ENCODE data around the gene FAM20C. TPM values are rescaled to one million over a fixed set of nuclear protein-coding genes. Genes with fewer than 3 reads are reported as not detected.

The FAM20C gene
- total and polyA plus RNA-seq, 7 donors: 15.6 to 47.6 (median 28.1) TPM

- Histone ChIP-seq H3K27me3 (ENCODE audit: insufficient read depth in 3 of 3, low read length in 2 of 3) (peaks cover 0 to 75% (median 43%) of the 10 kb centered on the region in 3 donors), H3K27ac (no peak overlapping the region), H3K4me3 (no peak overlapping the region), H3K4me1 (no peaks in the 10 kb centered on the region), H3K9me3 (no peaks in the 10 kb centered on the region), H3K36me3 (ENCODE audit: insufficient read depth in 1 of 2, low read depth in 1 of 2) (no peaks in the 10 kb centered on the region)
- WGBS, 3 donors: 63 to 71% (median 69%) methylated on average over 7 of the region's 7 CpGs
- TF ChIP-seq, protein P1, sequence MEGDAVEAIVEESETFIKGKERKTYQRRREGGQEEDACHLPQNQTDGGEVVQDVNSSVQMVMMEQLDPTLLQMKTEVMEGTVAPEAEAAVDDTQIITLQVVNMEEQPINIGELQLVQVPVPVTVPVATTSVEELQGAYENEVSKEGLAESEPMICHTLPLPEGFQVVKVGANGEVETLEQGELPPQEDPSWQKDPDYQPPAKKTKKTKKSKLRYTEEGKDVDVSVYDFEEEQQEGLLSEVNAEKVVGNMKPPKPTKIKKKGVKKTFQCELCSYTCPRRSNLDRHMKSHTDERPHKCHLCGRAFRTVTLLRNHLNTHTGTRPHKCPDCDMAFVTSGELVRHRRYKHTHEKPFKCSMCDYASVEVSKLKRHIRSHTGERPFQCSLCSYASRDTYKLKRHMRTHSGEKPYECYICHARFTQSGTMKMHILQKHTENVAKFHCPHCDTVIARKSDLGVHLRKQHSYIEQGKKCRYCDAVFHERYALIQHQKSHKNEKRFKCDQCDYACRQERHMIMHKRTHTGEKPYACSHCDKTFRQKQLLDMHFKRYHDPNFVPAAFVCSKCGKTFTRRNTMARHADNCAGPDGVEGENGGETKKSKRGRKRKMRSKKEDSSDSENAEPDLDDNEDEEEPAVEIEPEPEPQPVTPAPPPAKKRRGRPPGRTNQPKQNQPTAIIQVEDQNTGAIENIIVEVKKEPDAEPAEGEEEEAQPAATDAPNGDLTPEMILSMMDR (IDR thresholded peaks at IDR 0.05): no peak
- no peak for ATAC-seq
- no peak for DNase-seq
- intact Hi-C loops (cut with DNase I): no loop called here
These were observed 99.9 kb downstream of the FAM20C start for GRCh38 chr7:292226-292625.

DNA sequence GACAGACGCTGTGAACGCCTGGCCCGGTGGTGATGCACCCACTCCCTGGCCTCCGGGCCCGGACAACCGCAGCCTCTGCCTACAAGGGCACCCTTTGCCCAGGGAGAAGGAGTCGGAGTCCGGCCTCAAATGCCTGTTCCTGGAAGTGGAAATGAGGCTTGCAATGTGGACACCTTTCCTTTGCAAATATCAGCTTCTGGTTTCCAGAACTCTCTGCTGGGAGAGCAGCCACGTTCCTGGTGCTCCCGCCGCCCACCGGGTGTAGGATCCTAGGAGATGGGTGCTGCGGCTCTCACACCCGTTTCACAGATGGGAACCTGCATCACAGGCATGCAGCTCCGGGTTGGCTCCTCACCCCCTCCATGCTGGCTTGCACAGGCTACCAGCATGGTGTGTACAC is 100.5 kb downstream of the FAM20C start:
- no peaks in the 10 kb centered on the region for H3K9me3 ChIP-seq
- H3K4me1 ChIP-seq: no peaks in the 10 kb centered on the region
- no peaks in the 10 kb centered on the region for H3K36me3 ChIP-seq (ENCODE audit: insufficient read depth in 1 of 2, low read depth in 1 of 2)
- H3K27me3 ChIP-seq (ENCODE audit: insufficient read depth in 3 of 3, low read length in 2 of 3): peaks cover 0 to 75% (median 43%) of the 10 kb centered on the region in 3 donors
- no peak for ATAC-seq
- TF ChIP-seq, protein P1 (IDR thresholded peaks at IDR 0.05): no peak
- intact Hi-C loops (cut with DNase I): no loop called here
- no peak overlapping the region for H3K4me3 ChIP-seq
- no peak for DNase-seq
- no peak overlapping the region for H3K27ac ChIP-seq
- WGBS, 3 donors: 79 to 83% (median 80%) methylated on average over 15 of the region's 15 CpGs

DNA sequence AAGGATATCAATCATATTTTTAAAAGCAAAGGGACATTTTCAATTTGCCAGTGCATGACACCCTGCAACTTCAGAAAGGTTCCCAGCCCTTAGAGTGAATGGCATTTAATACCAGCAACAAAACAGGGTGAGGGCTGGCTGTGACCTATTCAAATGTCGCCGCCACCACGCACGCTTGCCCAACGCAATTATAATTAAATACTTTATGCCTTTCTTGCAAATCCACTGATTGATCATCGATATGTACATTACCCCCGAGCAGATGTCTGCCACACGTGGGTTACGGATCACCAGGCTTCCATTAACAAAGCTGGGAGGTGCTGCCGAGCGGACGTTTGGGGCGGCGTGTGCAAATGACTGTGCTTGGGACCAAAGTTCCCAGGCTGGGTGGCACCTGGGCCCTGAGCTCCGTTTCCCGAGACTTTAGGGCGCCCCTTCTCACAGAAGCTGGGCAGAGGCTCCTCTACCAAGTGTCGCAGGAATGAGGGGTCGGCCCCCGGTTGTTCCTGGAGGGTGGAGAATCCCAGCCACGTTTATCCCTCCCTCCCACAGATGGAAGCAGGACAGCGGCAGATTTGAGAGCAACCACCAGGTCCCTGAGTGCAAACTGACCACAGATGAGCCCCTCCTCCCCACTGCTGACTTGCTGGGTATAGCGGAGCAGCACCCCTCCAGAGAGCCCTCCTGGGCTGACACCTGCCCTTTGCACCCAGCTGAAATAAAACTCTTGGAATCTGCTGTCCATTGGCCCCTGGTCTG is 101.5 kb downstream of the FAM20C start:
- no peak for ATAC-seq
- H3K4me1 ChIP-seq: no peaks in the 10 kb centered on the region
- TF ChIP-seq, protein P1 (IDR thresholded peaks at IDR 0.05): no peak
- intact Hi-C loops (cut with DNase I): no loop called here
- H3K27me3 ChIP-seq (ENCODE audit: insufficient read depth in 3 of 3, low read length in 2 of 3): peaks cover 0 to 69% (median 40%) of the 10 kb centered on the region in 3 donors
- no peaks in the 10 kb centered on the region for H3K9me3 ChIP-seq
- DNase-seq: no peak
- whole genome bisulfite sequencing, 3 donors: 70 to 74% (median 73%) methylated on average over 23 of the region's 23 CpGs
- H3K4me3 ChIP-seq: no peak overlapping the region
- H3K36me3 ChIP-seq (ENCODE audit: insufficient read depth in 1 of 2, low read depth in 1 of 2): no peaks in the 10 kb centered on the region
- no peak overlapping the region for H3K27ac ChIP-seq

DNA sequence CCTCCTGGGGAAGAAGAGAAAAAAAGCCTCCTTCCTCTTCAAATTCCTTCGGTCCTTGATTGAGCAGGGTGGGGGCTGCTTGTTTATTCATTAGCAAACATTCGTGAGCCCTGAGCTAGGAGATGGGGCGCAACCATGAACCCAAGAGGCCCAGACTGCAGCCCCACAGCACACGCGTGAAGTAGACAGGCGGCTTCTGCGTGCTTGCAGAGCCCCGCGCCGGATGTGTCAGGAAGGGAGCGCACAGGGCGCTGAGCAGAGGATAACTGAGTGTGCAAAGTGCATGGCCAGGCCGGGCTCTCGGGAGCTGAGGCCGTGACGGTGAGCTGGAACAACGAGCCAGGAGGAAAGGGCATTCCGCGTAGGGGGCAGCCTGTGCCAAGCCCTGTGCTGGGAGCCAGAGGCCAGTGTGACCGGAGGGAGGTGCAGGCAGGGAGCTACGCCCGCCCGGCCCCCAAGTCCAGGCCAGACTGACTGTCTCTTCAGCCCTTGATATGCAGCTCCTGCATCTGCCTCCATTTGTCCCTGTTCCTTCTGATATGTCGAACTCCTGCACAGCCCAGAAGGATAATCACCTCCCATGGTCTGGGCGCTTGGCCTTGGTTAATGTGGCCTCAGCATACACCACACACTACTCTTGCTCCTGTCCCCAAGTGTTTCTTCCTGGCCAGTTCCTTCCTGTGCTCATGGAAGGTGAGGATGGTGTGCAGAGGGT is 102.2 kb downstream of the FAM20C start:
- Histone ChIP-seq H3K36me3 (ENCODE audit: insufficient read depth in 1 of 2, low read depth in 1 of 2) (no peaks in the 10 kb centered on the region), H3K4me3 (no peak overlapping the region), H3K27ac (no peak overlapping the region), H3K27me3 (ENCODE audit: insufficient read depth in 3 of 3, low read length in 2 of 3) (peaks cover 0 to 62% (median 32%) of the 10 kb centered on the region in 3 donors), H3K9me3 (no peaks in the 10 kb centered on the region), H3K4me1 (no peaks in the 10 kb centered on the region)
- DNase-seq (no peak), ATAC-seq (no peak)
- WGBS, 3 donors: 75 to 84% (median 81%) methylated on average over 25 of the region's 25 CpGs
- intact Hi-C loops (cut with DNase I): no loop called here
- TF ChIP-seq, protein P1 (IDR thresholded peaks at IDR 0.05): no peak

Data from psoas muscle (tissue), 8 donors.